C4-2B (cell line): Measurements from ENCODE around the gene CEP70.
"Not testable (repeated sequence)": the region's sequence is repeated elsewhere in the genome, so short reads cannot be mapped to it uniquely, and the experiment has no call there.

Experiments used
- H3K27ac ChIP-seq: fragments of 450-650 bp; 2 replicates; pipeline ENCODE4 v1.5.1; 2017
- CTCF ChIP-seq: fragments of 450-650 bp; conservative IDR thresholded peaks from 2 replicates; pipeline ENCODE4 v1.5.1; 2017; ENCODE audit warnings: mild to moderate bottlenecking
- ZFX ChIP-seq: fragments of 450-650 bp; IDR thresholded peaks from 2 replicates; pipeline ENCODE4 v1.6.1; 2017

CEP70 gene

GRCh38 chr3:138624518-138624917, 30.5 kb upstream of the CEP70 start:
- TF ChIP-seq CTCF (no peak), ZFX (no peak)

GRCh38 chr3:138620431-138620830, 26.4 kb upstream of the CEP70 start:
- H3K27ac ChIP-seq, result no peak overlapping the region
- TF ChIP-seq CTCF (no peak), ZFX (no peak)

More at GRCh38 chr3:138624518-138624917, 30.5 kb upstream of the CEP70 start:
- H3K27ac ChIP-seq, result no peak overlapping the region

GRCh38 chr3:138615462-138615861, 21.4 kb upstream of the CEP70 start:
- H3K27ac ChIP-seq, result no peak overlapping the region
- TF ChIP-seq ZFX, result no peak
- no peak for TF ChIP-seq CTCF

GRCh38 chr3:138609898-138610266, 15.8 kb upstream of the CEP70 start:
- no peak overlapping the region for H3K27ac ChIP-seq
- TF ChIP-seq CTCF, result no peak
- no peak for TF ChIP-seq ZFX

- H3K27ac ChIP-seq, result peak within 1 kb of the TSS; percentile 99
Measured at GRCh38 chr3:138608322-138609135, 14.5 kb upstream of the CEP70 start, which contains the start of gene FAIM. Gene FAIM (plus strand): TSS chr3:138608771. CDS start chr3:138619727, 10,956 bp downstream.

GRCh38 chr3:138604106-138604595, 10.1 kb upstream of the CEP70 start:
- not testable (repeated sequence) for H3K27ac ChIP-seq

More at GRCh38 chr3:138608322-138609135, 14.5 kb upstream of the CEP70 start, which contains the start of gene FAIM:
- peak; percentile 100 for TF ChIP-seq ZFX
- TF ChIP-seq CTCF, result no peak

GRCh38 chr3:138601661-138602060, 7.6 kb upstream of the CEP70 start:
- not testable (repeated sequence) for H3K27ac ChIP-seq

- H3K27ac ChIP-seq, result no peak overlapping the region
- no peak for TF ChIP-seq ZFX
- TF ChIP-seq CTCF, result no peak
Measured at GRCh38 chr3:138600100-138600745, 6.2 kb upstream of the CEP70 start.
